GM04504 (cell line): Measurements from ENCODE around the gene ARL2BP.

Experiments
- DNase-seq: peaks from one replicate; pipeline ENCODE4 v3.0.0-alpha.2; 2012; ENCODE audit warnings: low read depth

Gene ARL2BP

GRCh38 chr16:57235128-57236021 is 9.7 kb upstream of the ARL2BP start:
- no peak for DNase-seq

DNA sequence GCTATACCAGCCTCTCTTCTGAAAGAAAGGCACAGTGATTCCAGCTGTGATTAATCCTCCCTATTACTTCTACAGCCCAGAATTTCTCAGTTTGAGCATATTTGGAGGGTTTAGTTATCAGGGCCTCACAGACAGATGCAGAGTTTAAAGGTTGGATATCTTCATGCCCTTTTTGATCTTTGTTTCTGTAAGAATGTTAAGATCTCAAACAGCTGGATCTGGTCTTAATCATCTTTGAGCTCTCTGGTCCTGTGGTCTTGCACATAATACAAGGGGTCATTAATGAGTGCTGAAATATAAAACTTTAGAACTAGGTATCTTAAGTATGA is 9.1 kb upstream of the ARL2BP start:
- no peak for DNase-seq

GRCh38 chr16:57238682-57239081 is 6.4 kb upstream of the ARL2BP start:
- no peak for DNase-seq

DNA sequence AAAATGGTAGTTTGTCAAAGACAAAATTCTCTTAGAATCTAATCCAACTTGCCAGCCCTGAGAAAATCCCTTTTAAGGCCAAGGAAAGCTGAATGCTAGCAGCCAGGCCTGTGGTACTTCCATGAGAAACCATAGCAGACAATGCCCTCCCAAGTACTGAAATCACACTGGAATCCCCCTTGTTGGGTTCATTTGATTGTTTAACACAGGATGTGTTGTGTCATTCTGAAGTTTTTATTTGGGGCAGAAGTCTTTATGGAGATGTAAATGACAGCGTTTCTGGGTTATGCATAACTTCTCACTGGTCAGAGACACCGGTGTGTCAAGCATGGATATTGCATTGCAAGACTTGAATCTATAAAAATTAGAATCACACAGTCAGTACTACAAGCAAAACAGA is 6.0 kb upstream of the ARL2BP start:
- no peak for DNase-seq

DNA sequence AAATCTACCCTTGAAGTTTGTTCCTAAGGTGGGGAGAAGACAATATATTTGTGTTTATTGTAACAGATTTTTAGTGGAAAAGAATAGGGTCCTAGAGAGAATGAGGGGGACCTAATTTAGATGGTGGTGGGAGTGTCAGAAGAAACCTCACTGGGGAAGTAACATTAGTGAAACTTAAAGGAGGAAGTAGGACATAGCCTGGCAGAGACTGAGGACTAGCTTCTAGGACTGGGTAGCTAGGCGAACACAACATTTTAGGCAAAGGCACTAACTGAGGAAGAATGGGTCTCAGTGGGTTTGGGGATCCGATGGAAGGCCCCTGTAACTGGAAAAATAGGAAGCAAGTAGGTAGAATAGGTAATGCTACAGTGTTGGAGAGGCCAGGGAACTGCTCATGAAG is 4.2 kb upstream of the ARL2BP start:
- DNase-seq: no peak

- no peak for DNase-seq
Measured at GRCh38 chr16:57242650-57243049, 2.4 kb upstream of the ARL2BP start.

GRCh38 chr16:57244463-57244766 is 644 bp upstream of the ARL2BP start:
- DNase-seq: no peak

DNA sequence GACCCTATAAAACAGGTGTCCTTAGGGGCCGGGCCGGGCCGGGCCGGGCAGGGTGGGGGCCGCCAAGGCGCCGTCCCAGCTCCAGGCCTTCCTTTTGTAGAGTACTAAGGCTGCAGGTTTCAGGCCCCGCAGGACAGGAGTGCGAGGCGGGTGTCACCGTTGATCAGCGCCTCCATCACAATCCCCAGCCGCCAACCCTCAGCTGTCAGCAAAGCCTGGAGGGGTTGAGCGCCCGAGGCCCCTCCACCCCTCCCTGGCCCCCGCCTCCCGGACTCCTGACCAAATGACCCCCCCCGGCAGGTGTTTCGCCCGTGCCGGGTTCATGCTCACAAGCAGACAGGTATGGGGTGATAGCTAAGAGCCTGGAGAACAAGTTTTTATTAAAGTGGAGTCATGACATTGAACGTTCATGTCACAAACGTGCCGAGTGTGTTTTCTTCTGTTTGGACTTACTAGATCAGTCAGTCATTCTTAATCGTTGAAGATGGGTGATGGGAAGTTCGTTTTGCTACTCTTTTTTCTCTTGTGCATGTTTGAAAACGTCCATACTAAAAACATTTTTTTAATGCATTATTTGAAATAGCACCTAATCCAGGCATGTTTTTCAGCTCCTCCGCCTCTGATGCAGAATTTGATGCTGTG is 534 bp downstream of the ARL2BP start:
- no peak for DNase-seq

DNA sequence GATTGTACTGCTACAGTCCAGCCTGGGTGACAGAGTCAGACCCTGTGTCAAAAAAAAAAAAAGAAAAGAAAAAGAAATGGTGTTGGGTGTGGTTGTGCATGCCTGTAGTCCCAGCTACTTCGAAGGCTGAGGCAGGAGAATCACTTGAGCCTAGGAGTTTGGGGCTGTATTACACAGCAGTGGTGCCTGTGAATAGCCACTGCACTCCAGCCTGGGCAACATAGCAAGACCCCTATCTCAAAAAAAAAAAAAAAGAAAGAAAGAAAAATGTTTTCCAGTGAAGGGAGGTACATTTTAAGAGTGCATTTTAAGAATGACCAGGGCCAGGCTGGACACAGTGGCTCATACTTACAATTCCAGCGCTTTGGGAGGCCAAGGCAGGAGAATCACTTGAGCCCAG is 6.3 kb downstream of the ARL2BP start:
- DNase-seq: no peak

- DNase-seq: no peak
Measured at GRCh38 chr16:57252148-57252721, 7.2 kb downstream of the ARL2BP start.

GRCh38 chr16:57253466-57253865 is 8.4 kb downstream of the ARL2BP start:
- no peak for DNase-seq

GRCh38 chr16:57255686-57256415 is 10.8 kb downstream of the ARL2BP start:
- no peak for DNase-seq

DNA sequence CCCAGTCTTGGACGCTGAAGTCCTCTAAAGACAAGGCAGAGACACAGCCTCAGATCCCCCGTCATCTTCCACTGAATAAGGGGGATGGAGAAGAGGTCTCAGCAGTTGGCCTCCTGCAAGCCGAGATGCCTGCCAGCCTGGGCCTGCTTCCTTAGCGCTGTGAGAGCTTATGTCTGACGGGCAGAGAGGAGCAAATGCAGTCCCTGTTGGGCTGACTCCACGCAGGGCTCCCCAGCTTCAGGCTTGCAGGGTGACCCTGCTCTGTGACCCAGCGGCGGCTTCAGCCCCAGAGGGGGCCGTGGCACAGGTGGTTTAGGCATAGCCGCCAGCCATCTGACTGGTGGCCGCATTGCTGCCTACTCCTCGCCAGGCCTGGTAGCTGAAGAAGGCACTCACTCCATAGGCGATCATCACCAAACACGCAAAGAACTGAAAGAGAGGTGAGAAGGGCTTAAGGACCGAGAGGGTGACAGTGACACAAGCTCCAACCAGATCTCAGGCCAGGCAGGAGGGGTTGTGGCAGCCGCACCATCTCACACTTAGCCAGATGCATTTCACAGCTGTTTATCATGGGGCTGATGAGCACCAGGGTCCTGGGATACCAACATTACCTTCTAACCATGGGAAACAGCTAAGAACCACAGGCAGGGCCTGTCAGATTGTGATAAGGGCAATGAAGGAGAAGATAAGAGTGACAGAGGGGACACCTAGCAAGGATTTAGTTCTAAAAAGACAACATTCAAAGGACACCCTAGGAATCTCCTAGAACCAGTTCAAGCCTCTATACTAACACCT is 11.7 kb downstream of the ARL2BP start:
- DNase-seq: no peak

- DNase-seq: no peak
Measured at GRCh38 chr16:57257455-57258070, 12.5 kb downstream of the ARL2BP start.

GRCh38 chr16:57258226-57258909 is 13.3 kb downstream of the ARL2BP start:
- no peak for DNase-seq

DNA sequence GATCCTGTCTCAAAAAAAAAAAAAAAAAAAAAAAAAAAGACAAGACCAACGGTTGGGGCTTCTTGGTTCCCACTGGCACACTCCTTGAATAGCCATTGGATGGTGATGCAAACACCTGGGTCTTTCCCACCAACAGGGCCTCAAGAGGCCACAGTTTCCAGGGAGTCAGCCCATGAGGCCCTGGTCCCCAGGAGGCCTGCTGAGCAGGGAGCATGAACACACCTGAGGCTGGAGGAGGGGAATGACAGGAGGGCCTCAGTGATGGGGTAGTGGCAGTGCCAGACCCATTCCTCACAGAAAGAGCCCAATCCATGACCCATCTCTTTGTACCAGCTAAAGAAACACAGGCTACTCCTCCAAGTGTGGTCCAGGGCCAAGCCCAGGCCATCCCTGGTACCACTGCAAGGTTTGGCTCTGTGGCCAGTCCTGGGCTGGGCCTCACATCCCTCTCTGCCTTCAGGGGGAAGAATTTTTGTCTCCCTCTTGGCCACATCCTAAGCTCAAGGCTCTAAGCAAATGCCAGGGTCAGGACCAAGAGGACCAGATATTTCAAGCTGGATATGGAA is 13.9 kb downstream of the ARL2BP start:
- DNase-seq: no peak

DNA sequence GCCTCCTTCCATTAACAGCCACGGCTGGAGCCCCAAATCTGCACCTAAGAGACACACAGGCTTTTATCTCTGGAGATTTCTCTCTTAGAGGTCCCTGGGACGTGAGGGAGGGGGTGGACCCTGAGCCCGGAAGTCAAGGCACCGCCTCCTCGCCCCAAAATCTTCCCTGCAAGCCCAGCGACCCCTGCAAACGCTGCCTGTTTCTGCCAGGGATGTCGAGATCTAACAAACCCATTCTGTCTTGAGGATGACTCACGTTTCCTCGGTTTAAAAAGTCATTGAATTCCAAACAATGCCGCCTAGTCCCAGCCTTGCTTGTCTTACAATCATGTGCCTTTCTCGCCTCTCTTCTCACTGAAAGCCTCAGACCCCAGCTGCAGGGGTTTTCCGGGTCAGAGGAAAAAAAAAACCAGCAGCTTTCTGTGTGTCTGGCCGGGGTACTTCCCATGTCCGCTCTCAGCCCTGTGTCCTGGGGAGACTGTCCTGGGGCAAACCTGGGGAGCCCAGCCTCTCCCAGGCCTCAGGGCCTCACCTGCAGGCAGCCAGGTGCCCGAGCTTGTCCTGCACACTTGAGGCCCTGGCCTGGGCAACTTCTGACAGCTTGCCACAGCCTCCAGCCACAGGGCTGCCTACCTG is 15.4 kb downstream of the ARL2BP start:
- DNase-seq: no peak

- no peak for DNase-seq
Measured at GRCh38 chr16:57261806-57262205, 16.7 kb downstream of the ARL2BP start.

GRCh38 chr16:57262841-57263540 is 17.9 kb downstream of the ARL2BP start:
- DNase-seq: no peak
